ENCODE data around the gene TMSB15C.

Gene TMSB15C

DNA sequence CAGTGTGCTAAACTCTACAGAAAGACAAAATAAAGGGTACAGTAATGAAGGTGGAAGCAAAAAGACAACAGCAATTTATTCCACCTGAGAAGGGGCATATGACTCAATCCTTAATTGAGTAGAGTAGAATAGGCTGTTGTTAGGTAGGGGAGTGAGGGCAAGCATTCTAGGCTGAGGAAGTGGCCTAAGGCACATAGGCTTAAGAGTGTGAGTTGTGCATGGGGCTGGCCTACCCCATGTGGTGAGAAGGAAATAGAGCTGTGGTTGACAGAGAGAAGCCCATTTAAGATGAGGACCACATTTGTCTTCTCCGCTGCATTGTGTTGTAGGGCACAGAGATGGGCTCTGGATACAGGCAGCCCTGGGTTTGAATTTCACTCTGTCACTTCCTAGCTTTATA lies 32.9 kb upstream of the TMSB15C start:
- no peak for DNase-seq (ENCODE audit: low read depth)
- TF ChIP-seq CTCF (IDR thresholded peaks at IDR 0.05; ENCODE audit: low read length, missing control alignments) = no peak
- no peak overlapping the region for H3K4me3 ChIP-seq (replicated peaks; ENCODE audit: low read depth, low read length)

- no peak for TF ChIP-seq CTCF (IDR thresholded peaks at IDR 0.05; ENCODE audit: low read length, missing control alignments)
- no peak for DNase-seq (ENCODE audit: low read depth)
- no peak overlapping the region for H3K4me3 ChIP-seq (replicated peaks; ENCODE audit: low read depth, low read length)
These were observed 29.6 kb upstream of the TMSB15C start for GRCh38 chrX:104105330-104106262.

- TF ChIP-seq CTCF (IDR thresholded peaks at IDR 0.05; ENCODE audit: low read length, missing control alignments) = no peak
- H3K4me3 ChIP-seq (replicated peaks; ENCODE audit: low read depth, low read length) = no peak overlapping the region
- DNase-seq (ENCODE audit: low read depth) = no peak
These were observed 28.6 kb upstream of the TMSB15C start for GRCh38 chrX:104104676-104105075.

DNA sequence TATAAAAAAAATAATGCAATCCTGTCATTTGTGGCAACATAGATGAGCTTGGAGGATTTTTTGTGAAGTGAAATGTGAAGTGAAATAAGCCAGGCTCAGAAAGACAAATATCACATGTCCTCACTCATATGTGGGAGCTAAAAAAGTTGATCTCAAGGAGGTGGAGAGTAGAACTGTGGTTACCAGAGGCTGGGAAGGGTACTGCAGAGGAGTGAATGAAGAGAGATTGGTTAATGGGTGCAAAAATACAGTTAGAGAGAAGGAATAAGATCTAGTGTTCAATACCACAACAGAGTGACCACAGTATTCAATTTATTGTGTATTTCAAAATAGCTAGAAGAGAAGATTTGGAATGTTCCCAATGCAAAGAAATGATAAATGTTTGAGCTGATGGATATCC lies 22.9 kb upstream of the TMSB15C start:
- TF ChIP-seq CTCF (IDR thresholded peaks at IDR 0.05; ENCODE audit: low read length, missing control alignments) = no peak
- no peak for DNase-seq (ENCODE audit: low read depth)
- no peak overlapping the region for H3K4me3 ChIP-seq (replicated peaks; ENCODE audit: low read depth, low read length)

DNA sequence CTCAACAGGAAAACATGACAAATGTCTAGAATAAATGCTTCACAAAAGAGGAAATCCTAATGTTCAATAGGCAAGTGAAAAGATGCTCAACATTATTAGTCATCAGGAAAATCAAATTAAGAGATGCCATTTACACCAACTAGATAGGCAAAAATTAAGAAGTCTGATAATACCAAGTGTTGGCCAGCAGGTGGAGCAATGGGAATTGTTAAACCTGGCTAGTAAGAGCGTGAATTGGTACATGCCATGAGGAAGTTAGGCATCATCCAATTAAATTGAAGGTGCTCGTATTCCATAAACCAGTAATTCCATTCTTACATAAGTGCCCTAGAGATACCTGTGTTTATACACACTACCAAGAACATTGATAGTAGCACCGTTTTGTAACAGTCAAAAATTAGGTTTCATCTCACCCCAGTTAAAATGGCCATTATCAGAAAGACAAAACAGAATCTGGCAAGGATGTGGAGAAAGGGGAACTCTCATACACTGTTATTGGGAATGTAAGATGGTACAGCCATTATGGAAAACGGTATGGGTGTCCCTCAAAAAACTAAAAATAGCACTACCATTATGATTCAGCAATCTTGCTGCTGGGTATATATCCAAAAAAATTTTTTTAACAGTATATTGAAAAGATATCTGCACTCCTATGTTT lies 22.2 kb upstream of the TMSB15C start:
- H3K4me3 ChIP-seq (replicated peaks; ENCODE audit: low read depth, low read length) = no peak overlapping the region
- peak; percentile 50 for TF ChIP-seq CTCF (IDR thresholded peaks at IDR 0.05; ENCODE audit: low read length, missing control alignments)
- peak; percentile 83 for DNase-seq (ENCODE audit: low read depth)

- DNase-seq (ENCODE audit: low read depth) = no peak
- H3K4me3 ChIP-seq (replicated peaks; ENCODE audit: low read depth, low read length) = no peak overlapping the region
- no peak for TF ChIP-seq CTCF (IDR thresholded peaks at IDR 0.05; ENCODE audit: low read length, missing control alignments)
These were observed 9.9 kb upstream of the TMSB15C start for GRCh38 chrX:104085919-104086318.

Measured in fibroblast of pulmonary artery (primary cell).